Measurements from ENCODE around the gene WDR54. TPM values are rescaled to one million over a fixed set of nuclear protein-coding genes. Genes with fewer than 3 reads are reported as not detected.

The WDR54 gene
- polyA plus RNA-seq, 2 of the 4 experiments (the other 2 are of a cell fraction): 47.4 to 62.5 TPM

- no peak for TF ChIP-seq RCOR1 (IDR thresholded peaks at IDR 0.05; ENCODE audit: low read depth, low read length)
These were observed 48.9 kb upstream of the WDR54 start (continued) for GRCh38 chr2:74372674-74373073.

- H3K4me3 ChIP-seq: no peak overlapping the region
- FAIRE-seq (no peak), DNase-seq (ENCODE audit: low read depth in 1 of 2, low spot score in 1 of 2) (peak in 1 of 2 experiments; percentile 19), ATAC-seq (peak in 1 of 2 experiments; percentile 28; a peak in 3 of 6 replicates)
- H3K27ac ChIP-seq: no peak overlapping the region
- WGBS (ENCODE audit: missing lambda C conversion rate): 86% methylated on average over 5 of the region's 5 CpGs
- 0 out of 3 replicates have a peak, but pooled peaks cover 4% of the 10 kb centered on the region for H3K4me1 ChIP-seq
- H3K9me3 ChIP-seq: no peaks in the 10 kb centered on the region
- no peak overlapping the region for H3K4me2 ChIP-seq
- CTCF ChIA-PET: interaction anchor here (1.3 to 1.4 kb wide), 2 partner anchors 18 to 123 kb away, joined by 3 read pairs; no protein-coding TSS in a partner anchor
- POLR2A ChIA-PET: no interaction called here
- TF ChIP-seq FOSB (CRISPR knock-in tag; IDR thresholded peaks at IDR 0.05) (no peak), RFX5 (IDR thresholded peaks at IDR 0.05) (no peak), GATA3 (IDR thresholded peaks at IDR 0.05; ENCODE audit: borderline replicate concordance) (no peak), MYC (IDR thresholded peaks at IDR 0.05; ENCODE audit: borderline replicate concordance, low read length) (no peak), CBX2 (IDR thresholded peaks at IDR 0.05; ENCODE audit: borderline replicate concordance, low read depth) (no peak), USF2 (IDR thresholded peaks at IDR 0.05) (no peak), CBX8 (IDR thresholded peaks at IDR 0.05) (no peak), HEYL (CRISPR knock-in tag; IDR thresholded peaks at IDR 0.05) (no peak), KDM5A (IDR thresholded peaks at IDR 0.05) (no peak), SMC3 (IDR thresholded peaks at IDR 0.05) (no peak), ZSCAN20 (CRISPR knock-in tag; IDR thresholded peaks at IDR 0.05) (no peak), ZNF302 (CRISPR knock-in tag; IDR thresholded peaks at IDR 0.05) (no peak), ESRRA (IDR thresholded peaks at IDR 0.05; ENCODE audit: borderline replicate concordance, low read length) (no peak)
These were observed 48.3 kb upstream of the WDR54 start for GRCh38 chr2:74373221-74373676.

- ChIA-PET POLR2A (no interaction called here), CTCF (interaction anchor here (1.3 to 3.9 kb wide), 3 partner anchors 18 to 124 kb away, joined by 3 to 15 read pairs (median 3); no protein-coding TSS in a partner anchor)
- H3K27ac ChIP-seq: no peak overlapping the region
- no peak for TF ChIP-seq HOXA7 (CRISPR knock-in tag; IDR thresholded peaks at IDR 0.05)
- TF ChIP-seq RFX5 (IDR thresholded peaks at IDR 0.05): no peak
- no peak for TF ChIP-seq MYC (IDR thresholded peaks at IDR 0.05; ENCODE audit: borderline replicate concordance, low read length)
- no peak for TF ChIP-seq HDAC2 (IDR thresholded peaks at IDR 0.05)
- no peak for TF ChIP-seq CHD4 (IDR thresholded peaks at IDR 0.05; ENCODE audit: borderline replicate concordance)
- no peaks in the 10 kb centered on the region for H3K9me3 ChIP-seq
- ATAC-seq: no peak
- no peak for DNase-seq (ENCODE audit: low read depth in 1 of 2, low spot score in 1 of 2)
- H3K4me1 ChIP-seq: 0 out of 3 replicates have a peak, but pooled peaks cover 4% of the 10 kb centered on the region
- no peak overlapping the region for H3K4me3 ChIP-seq
- no peak for FAIRE-seq
- WGBS (ENCODE audit: missing lambda C conversion rate): 89% methylated on average over 8 of the region's 8 CpGs
- H3K4me2 ChIP-seq: no peak overlapping the region
These were observed 47.5 kb upstream of the WDR54 start for GRCh38 chr2:74373985-74374384.

- ATAC-seq (peak in 1 of 2 experiments; percentile 64; a peak in 3 of 6 replicates), DNase-seq (ENCODE audit: low read depth in 1 of 2, low spot score in 1 of 2) (peak in 1 of 2 experiments; percentile 7), FAIRE-seq (no peak)
- Histone ChIP-seq H3K9me3 (no peaks in the 10 kb centered on the region), H3K27ac (no peak overlapping the region), H3K4me3 (no peak overlapping the region), H3K4me2 (no peak overlapping the region), H3K4me1 (peaks cover 4% of the 10 kb centered on the region; the same call in 1 of the 3 replicates)
- ChIA-PET POLR2A (no interaction called here), CTCF (interaction anchor here (1.1 to 3.9 kb wide), 7 partner anchors 10 to 125 kb away, joined by 3 to 15 read pairs (median 3); no protein-coding TSS in a partner anchor)
- TF ChIP-seq ELK1 (IDR thresholded peaks at IDR 0.05; ENCODE audit: low read depth, low read length): no peak
- no peak for TF ChIP-seq NR3C1 (IDR thresholded peaks at IDR 0.05)
- TF ChIP-seq FOSB (CRISPR knock-in tag; IDR thresholded peaks at IDR 0.05): no peak
- no peak for TF ChIP-seq HES2 (IDR thresholded peaks at IDR 0.05)
- TF ChIP-seq POLR2AphosphoS2 (conservative IDR thresholded peaks at IDR 0.05; ENCODE audit: low read length): no peak
- no peak for TF ChIP-seq RARB (CRISPR knock-in tag; IDR thresholded peaks at IDR 0.05)
- TF ChIP-seq ZFP36 (IDR thresholded peaks at IDR 0.05; ENCODE audit: borderline replicate concordance, partially characterized antibody): no peak
- TF ChIP-seq ESRRA (IDR thresholded peaks at IDR 0.05; ENCODE audit: borderline replicate concordance, low read length): no peak
- TF ChIP-seq CBX8 (IDR thresholded peaks at IDR 0.05): no peak
- no peak for TF ChIP-seq CTCF (IDR thresholded peaks at IDR 0.05)
- TF ChIP-seq RNF2 (IDR thresholded peaks at IDR 0.05; ENCODE audit: borderline replicate concordance, low read depth): no peak
- TF ChIP-seq ATOH8 (CRISPR knock-in tag; IDR thresholded peaks at IDR 0.05; ENCODE audit: low read depth): no peak
- TF ChIP-seq TP53 (CRISPR knock-in tag; IDR thresholded peaks at IDR 0.05): no peak
- WGBS (ENCODE audit: missing lambda C conversion rate): 93% methylated on average over 19 of the region's 19 CpGs
These were observed 46.9 kb upstream of the WDR54 start for GRCh38 chr2:74374509-74375205.

Data from A549 (cell line).